Measurements from ENCODE around the gene PCP4. TPM values are rescaled to one million over a fixed set of nuclear protein-coding genes. Genes with fewer than 3 reads are reported as not detected.

The PCP4 gene
- total and polyA plus RNA-seq, 9 of the 15 experiments (the other 6 are each of a cell fraction or from before 2014, with no cell fraction given) = not detected

DNA sequence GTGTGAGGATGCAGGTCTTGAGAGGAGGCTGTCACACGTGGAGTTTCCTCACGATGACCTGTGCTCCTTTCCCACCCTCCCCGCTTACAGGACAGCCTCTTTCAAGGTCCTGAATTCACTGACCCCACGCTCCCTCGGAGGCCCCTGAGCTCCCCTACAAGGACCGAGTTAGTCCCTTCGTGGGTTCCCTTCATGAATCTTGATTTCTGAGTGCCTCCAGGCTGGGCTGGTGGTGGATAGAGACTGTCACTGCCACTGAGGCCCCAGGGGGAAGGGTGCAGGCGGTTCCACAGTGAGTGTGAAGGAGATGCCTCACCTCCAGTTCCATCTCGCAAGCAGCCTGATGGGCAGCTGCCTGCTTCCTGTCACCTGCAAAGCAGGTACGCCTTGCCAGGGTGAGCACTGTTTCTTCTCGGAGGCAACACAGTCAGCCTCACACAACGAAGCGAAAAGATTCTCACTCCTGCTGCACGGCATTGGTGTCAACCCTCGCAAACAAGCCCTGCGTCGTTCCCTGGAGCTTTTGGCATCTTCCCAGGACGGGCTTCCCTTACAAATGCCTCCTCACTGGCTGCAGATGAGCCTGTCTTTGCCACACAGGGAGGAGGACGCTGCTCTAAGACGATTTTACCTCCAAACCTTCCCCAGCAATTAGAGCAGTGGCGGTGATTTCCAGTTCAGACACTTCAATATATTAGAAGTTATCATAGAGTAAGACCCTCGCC is 26.7 kb upstream of the PCP4 start:
- TF ChIP-seq ZBTB2 (IDR thresholded peaks at IDR 0.05) (no peak), ZNF589 (CRISPR knock-in tag; IDR thresholded peaks at IDR 0.05; ENCODE audit: low read depth) (0 out of 2 replicates have a peak, but pooled peaks have one; percentile 22), L3MBTL2 (IDR thresholded peaks at IDR 0.05) (peak; percentile 24; the same call in 1 of the 2 replicates)
- ChIA-PET CTCF (ENCODE audit: low intra/inter-chr PET ratio) (interaction anchor here (0.5 kb wide), 1 partner anchor 1405 kb away, joined by 3 read pairs; no protein-coding TSS in a partner anchor), POLR2A (interaction anchor here (0.6 kb wide), 2 partner anchors 23 to 26 kb away, joined by 3 read pairs; no protein-coding TSS in a partner anchor)
- in situ Hi-C loops (cut with MboI) = no loop called here
- intact Hi-C loops (cut with micrococcal nuclease) = no loop called here
- no peak overlapping the region for H3K4me2 ChIP-seq (ENCODE audit: insufficient read depth, low read length)
- WGBS (ENCODE audit: insufficient coverage, low coverage, missing lambda C conversion rate) = 3% methylated on average over 22 of the region's 22 CpGs
- no peaks in the 10 kb centered on the region for H3K9me1 ChIP-seq (ENCODE audit: control insufficient read depth, insufficient read depth, low read length)
- no peak for ATAC-seq
- no peak overlapping the region for H3K27ac ChIP-seq (ENCODE audit: extremely low read depth, low read depth, low read length)
- no peaks in the 10 kb centered on the region for H3K4me1 ChIP-seq (replicated peaks in 1 of 2; ENCODE audit: control insufficient read depth in 2 of 2, insufficient read depth in 2 of 2, low read length in 2 of 2)
- no peaks in the 10 kb centered on the region for H3K79me2 ChIP-seq (ENCODE audit: control insufficient read depth, insufficient read depth, low read length)
- H3K27me3 ChIP-seq (ENCODE audit: control insufficient read depth in 2 of 2, insufficient read depth in 2 of 2, low read length in 2 of 2) = no peaks in the 10 kb centered on the region; a peak in 1 of 5 replicates
- no peaks in the 10 kb centered on the region for H4K20me1 ChIP-seq (replicated peaks; ENCODE audit: control insufficient read depth, insufficient read depth, low read length)
- DNase-seq (ENCODE audit: extremely low read depth in 1 of 4, low spot score in 3 of 4) = no peak
- BruUV-seq (replicated peaks) = no TSS peak
- FAIRE-seq = no peak
- H3K36me3 ChIP-seq (ENCODE audit: control insufficient read depth, insufficient read depth, low read length) = no peaks in the 10 kb centered on the region
- H2AFZ ChIP-seq (ENCODE audit: low read depth, low read length) = no peak overlapping the region
- no peaks in the 10 kb centered on the region for H3K9me3 ChIP-seq (replicated peaks; ENCODE audit: control insufficient read depth, insufficient read depth, low read depth, low read length)
- no peak overlapping the region for H3K9ac ChIP-seq (ENCODE audit: insufficient read depth in 1 of 2, low read depth in 2 of 2, low read length in 2 of 2)
- no peak overlapping the region for H3K4me3 ChIP-seq

Data from K562 (cell line).